Measurements from ENCODE around the gene FOXL3. TPM values are rescaled to one million over a fixed set of nuclear protein-coding genes. Genes with fewer than 3 reads are reported as not detected.

FOXL3 gene
- polyA plus RNA-seq, 1 of the 3 experiments (the other 2 are of a cell fraction) = not detected

- Histone ChIP-seq H3K9me2 (no peaks in the 10 kb centered on the region), H3K9ac (no peak overlapping the region), H3K4me2 (no peak overlapping the region), H3K9me3 (0 out of 2 replicates have a peak, but pooled peaks cover 6% of the 10 kb centered on the region), H3K4me1 (ENCODE audit: control insufficient read depth in 1 of 2, insufficient read depth in 2 of 2, low read depth in 1 of 2, low read length in 1 of 2) (no peaks in the 10 kb centered on the region), H3K4me3 (ENCODE audit: low read depth in 2 of 2, low read length in 1 of 2) (no peak overlapping the region), H4K20me1 (ENCODE audit: insufficient read depth) (no peaks in the 10 kb centered on the region), H2AFZ (ENCODE audit: low read depth) (no peak overlapping the region), H3K79me2 (ENCODE audit: insufficient read depth) (no peaks in the 10 kb centered on the region), H3K27me3 (ENCODE audit: insufficient read depth) (no peaks in the 10 kb centered on the region), H3F3A (replicated peaks; ENCODE audit: insufficient read depth) (peaks cover 14% of the 10 kb centered on the region), H3K27ac (ENCODE audit: low read depth in 2 of 2, low read length in 1 of 2) (no peak overlapping the region), H3K36me3 (replicated peaks in 1 of 2; ENCODE audit: control insufficient read depth in 1 of 2, insufficient read depth in 2 of 2, low read length in 1 of 2) (peaks cover 0 to 5% of the 10 kb centered on the region in 2 experiments)
- TF ChIP-seq GATA2 (CRISPR knock-in tag; IDR thresholded peaks at IDR 0.05) (no peak), FOSL2 (IDR thresholded peaks at IDR 0.05; ENCODE audit: borderline replicate concordance, low read depth) (no peak), ZBTB33 (IDR thresholded peaks at IDR 0.05; ENCODE audit: borderline replicate concordance, low read depth) (no peak), ELF1 (IDR thresholded peaks at IDR 0.05) (no peak), IRF3 (IDR thresholded peaks at IDR 0.05; ENCODE audit: low read depth, low read length) (no peak), JUND (IDR thresholded peaks at IDR 0.05) (no peak), TCF12 (IDR thresholded peaks at IDR 0.05) (no peak)
- ChIA-PET POLR2A (no interaction called here), CTCF (no interaction called here)
- 83% methylated on average over 34 of the region's 35 CpGs for WGBS (ENCODE audit: low lambda C conversion rate)
- no peak for DNase-seq
These were observed 29.3 kb upstream of the FOXL3 start for GRCh38 chr7:260441-261281.

- no peak for DNase-seq
These were observed 28.4 kb upstream of the FOXL3 start for GRCh38 chr7:261341-262250.

More at GRCh38 chr7:261341-262250, 28.4 kb upstream of the FOXL3 start:
- Histone ChIP-seq H3K9me3 (0 out of 2 replicates have a peak, but pooled peaks cover 6% of the 10 kb centered on the region), H3F3A (replicated peaks; ENCODE audit: insufficient read depth) (peaks cover 14% of the 10 kb centered on the region), H4K20me1 (ENCODE audit: insufficient read depth) (no peaks in the 10 kb centered on the region), H3K27ac (ENCODE audit: low read depth in 2 of 2, low read length in 1 of 2) (no peak overlapping the region), H2AFZ (ENCODE audit: low read depth) (no peak overlapping the region), H3K4me3 (ENCODE audit: low read depth in 2 of 2, low read length in 1 of 2) (peak overlapping the region in 1 of 2 experiments; percentile 2; a peak in 1 of 4 replicates), H3K4me2 (no peak overlapping the region), H3K9ac (no peak overlapping the region), H3K79me2 (ENCODE audit: insufficient read depth) (no peaks in the 10 kb centered on the region), H3K9me2 (no peaks in the 10 kb centered on the region), H3K4me1 (ENCODE audit: control insufficient read depth in 1 of 2, insufficient read depth in 2 of 2, low read depth in 1 of 2, low read length in 1 of 2) (no peaks in the 10 kb centered on the region), H3K27me3 (ENCODE audit: insufficient read depth) (no peaks in the 10 kb centered on the region), H3K36me3 (replicated peaks in 1 of 2; ENCODE audit: control insufficient read depth in 1 of 2, insufficient read depth in 2 of 2, low read length in 1 of 2) (peaks cover 0 to 5% of the 10 kb centered on the region in 2 experiments)
- WGBS (ENCODE audit: low lambda C conversion rate) = 84% methylated on average over 29 of the region's 32 CpGs
- ChIA-PET CTCF (no interaction called here), POLR2A (no interaction called here)
- TF ChIP-seq IRF3 (IDR thresholded peaks at IDR 0.05; ENCODE audit: low read depth, low read length) (no peak), TAF1 (IDR thresholded peaks at IDR 0.05; ENCODE audit: borderline replicate concordance, low read depth, low read length) (no peak), MEF2A (IDR thresholded peaks at IDR 0.05; ENCODE audit: borderline replicate concordance, low read depth) (no peak), NRF1 (IDR thresholded peaks at IDR 0.05; ENCODE audit: low read depth, low read length) (no peak), GATA2 (CRISPR knock-in tag; IDR thresholded peaks at IDR 0.05) (no peak), PBX3 (IDR thresholded peaks at IDR 0.05) (no peak), MAX (IDR thresholded peaks at IDR 0.05; ENCODE audit: low read depth) (no peak), FOXM1 (IDR thresholded peaks at IDR 0.05; ENCODE audit: low read depth) (no peak), EP300 (IDR thresholded peaks at IDR 0.05; ENCODE audit: borderline replicate concordance in 1 of 2, low read depth in 1 of 2, low read length in 1 of 2) (no peak), MXI1 (IDR thresholded peaks at IDR 0.05; ENCODE audit: low read depth, low read length) (no peak), TEAD4 (IDR thresholded peaks at IDR 0.05; ENCODE audit: borderline replicate concordance, insufficient read depth) (no peak), YY1 (IDR thresholded peaks at IDR 0.05; ENCODE audit: low read depth) (no peak), FOSL2 (IDR thresholded peaks at IDR 0.05; ENCODE audit: borderline replicate concordance, low read depth) (no peak), SIN3A (IDR thresholded peaks at IDR 0.05; ENCODE audit: borderline replicate concordance, low read depth, low read length) (no peak), RCOR1 (IDR thresholded peaks at IDR 0.05; ENCODE audit: low read length) (no peak)
